NCI-H524 treated with DMSO at 0.1 percent for 48 hours (cell line): ENCODE measurements around the gene AMPD3.

Source experiments
- DNase-seq: peaks from one replicate; lab custom pipeline; 2025; lab: John Stamatoyannopoulos, UW

AMPD3 gene

GRCh38 chr11:10461276-10461790, 6.3 kb downstream of the AMPD3 start:
- no peak for DNase-seq

- no peak for DNase-seq
These were observed 7.8 kb downstream of the AMPD3 start for GRCh38 chr11:10462746-10463300.

DNA sequence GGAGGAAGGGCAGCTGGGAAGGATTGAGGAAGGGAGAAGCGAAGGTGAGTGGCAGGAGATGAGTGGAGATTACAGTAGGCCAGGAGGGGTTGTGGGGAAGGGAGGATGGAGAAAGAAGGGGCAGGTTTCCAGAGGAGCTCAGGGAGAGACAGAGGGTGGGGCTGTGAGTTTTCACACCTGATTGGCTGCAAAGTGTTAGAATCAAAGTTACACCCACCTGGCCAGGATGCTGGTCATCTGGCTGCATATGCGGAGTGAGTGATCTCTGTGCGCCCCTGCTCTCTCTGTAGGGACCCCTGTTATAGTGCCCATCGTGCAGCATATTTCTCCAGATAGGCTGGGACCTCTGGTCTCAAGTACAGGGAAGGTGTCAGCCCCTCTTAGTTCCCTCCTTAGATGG, 18.3 kb downstream of the AMPD3 start:
- DNase-seq: no peak

DNA sequence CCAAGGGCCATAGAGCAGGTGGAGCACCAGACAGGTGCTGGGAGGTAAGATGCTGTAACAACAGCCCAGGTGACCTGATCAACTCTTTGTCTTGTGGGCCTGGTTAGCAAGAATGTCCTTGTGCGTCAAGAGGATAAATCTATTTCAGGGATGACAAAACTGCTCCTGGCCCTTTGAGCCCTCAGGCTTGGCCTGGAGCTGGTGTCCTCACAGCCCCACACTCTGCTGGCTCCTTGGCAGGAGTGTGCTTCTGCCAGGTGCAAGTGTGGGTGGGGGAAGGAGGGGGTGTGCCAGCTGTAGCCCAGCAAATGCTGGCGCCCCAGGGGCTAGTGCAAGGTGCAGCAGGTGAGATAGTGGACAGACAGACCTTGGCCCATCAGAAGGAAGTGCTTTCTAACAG, 19.5 kb downstream of the AMPD3 start:
- no peak for DNase-seq

DNA sequence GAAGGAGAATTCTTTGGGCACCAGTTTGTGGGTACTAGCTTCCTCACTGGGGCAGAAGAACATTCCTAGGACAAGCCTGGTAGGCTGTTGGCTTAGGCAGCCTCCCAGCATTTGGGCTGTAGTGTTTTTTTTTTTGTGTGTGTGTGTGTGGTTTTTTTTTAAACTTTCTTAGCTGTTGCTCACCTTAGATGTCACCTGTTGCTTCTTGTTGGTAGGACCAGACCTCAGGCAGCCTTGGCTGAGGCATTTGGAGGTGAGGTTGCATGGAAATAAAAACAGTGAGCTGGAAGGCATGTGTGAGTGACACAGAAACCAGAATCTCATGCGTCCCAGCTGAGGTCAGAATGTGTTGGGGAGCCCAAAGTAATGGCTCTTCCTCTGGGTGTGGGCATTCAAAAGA, 21.3 kb downstream of the AMPD3 start:
- no peak for DNase-seq

DNA sequence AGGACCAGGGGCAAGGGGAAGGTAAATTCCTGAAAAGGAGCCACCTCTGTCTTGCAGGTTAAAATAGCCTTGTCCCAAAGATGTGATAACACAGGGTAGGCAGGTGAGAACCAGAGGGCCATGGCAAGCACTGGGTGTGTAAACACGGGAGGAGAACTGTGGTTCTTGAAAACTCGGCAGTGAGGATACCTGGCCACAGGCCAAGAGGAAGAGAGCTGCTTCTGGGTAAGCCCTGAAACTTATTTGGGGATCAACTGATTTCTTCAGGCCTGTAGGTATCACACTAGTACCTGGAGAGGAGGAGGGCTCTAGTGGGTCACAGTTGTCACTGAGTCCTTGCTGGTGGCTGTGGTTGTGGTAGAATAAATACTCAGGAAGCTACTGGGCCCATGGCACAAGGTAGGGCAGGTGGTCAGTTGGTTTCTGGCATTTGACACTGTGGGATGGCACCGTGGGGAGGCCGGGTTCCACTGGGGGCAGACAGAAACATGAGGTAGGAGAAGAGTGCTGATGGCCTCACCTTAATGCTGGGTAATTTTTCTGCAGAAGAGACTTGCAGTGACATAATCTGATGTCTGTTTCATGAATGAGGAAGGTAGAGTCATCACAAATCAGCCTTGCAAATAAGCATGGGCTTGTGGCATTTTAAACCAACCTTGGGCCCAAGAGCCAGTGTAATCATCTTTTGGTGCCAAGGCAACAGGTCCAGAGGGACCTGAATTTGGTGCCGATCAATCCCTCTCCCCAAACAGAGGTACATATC, 22.0 kb downstream of the AMPD3 start:
- no peak for DNase-seq

DNA sequence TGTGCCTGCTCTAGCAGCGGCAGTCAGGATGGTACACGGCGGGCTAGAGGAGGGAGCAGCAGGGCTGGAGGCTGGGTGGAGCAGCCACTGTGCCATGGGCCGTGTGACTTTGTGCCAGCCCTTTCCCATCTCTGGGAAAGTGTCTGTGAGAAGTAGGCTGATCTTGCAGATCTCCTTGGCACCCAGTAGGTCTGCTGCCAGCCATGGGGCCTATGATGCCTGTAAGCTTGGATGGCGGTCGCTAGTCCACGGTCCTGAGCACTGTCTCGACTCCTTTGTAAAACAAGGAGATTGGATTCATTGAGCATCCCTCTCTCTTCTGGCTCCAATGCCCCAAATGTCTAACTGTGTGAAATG, 22.6 kb downstream of the AMPD3 start:
- DNase-seq: no peak

DNA sequence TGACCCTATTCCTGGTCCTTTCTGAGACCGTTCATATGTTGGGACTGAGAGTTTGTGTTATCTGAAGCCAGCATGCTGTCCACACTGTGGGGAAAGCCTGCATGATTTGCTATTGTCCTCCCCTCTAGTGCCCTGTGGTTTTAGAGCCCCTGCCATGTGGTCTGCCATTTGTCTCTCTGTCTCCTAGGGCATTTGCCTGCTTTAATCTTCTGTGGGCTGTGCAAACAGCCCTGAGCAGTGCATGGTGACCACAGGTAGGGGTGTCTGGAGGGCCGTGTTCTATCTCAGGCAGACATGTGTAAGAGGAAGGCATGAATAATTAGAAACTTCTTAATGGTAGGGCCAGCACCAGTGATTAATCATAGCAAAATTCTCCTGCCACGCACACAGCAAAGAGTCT, 23.0 kb downstream of the AMPD3 start:
- DNase-seq: no peak

GRCh38 chr11:10478574-10479550, 23.8 kb downstream of the AMPD3 start:
- DNase-seq: no peak

DNA sequence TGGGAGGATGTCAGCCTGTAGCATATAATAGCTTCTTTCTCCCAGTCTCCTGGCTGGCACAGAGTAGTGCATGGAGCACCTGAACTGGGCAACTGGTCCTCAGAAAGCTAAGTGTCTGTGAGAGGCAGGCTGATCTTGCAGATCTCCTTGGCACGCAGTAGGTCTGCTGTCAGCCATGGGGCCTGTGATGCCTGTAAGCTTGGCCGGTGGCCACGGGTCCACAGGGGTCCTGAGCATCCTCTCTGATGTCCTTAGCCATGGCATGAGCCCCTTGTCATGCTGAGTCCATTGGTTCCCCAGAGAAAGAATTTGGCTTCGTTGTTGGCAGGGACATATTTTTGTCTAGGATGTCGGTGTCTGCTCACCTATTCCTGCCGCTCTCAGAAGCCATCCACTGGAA, 25.0 kb downstream of the AMPD3 start:
- no peak for DNase-seq

- no peak for DNase-seq
These were observed 25.7 kb downstream of the AMPD3 start for GRCh38 chr11:10480760-10481159.

DNA sequence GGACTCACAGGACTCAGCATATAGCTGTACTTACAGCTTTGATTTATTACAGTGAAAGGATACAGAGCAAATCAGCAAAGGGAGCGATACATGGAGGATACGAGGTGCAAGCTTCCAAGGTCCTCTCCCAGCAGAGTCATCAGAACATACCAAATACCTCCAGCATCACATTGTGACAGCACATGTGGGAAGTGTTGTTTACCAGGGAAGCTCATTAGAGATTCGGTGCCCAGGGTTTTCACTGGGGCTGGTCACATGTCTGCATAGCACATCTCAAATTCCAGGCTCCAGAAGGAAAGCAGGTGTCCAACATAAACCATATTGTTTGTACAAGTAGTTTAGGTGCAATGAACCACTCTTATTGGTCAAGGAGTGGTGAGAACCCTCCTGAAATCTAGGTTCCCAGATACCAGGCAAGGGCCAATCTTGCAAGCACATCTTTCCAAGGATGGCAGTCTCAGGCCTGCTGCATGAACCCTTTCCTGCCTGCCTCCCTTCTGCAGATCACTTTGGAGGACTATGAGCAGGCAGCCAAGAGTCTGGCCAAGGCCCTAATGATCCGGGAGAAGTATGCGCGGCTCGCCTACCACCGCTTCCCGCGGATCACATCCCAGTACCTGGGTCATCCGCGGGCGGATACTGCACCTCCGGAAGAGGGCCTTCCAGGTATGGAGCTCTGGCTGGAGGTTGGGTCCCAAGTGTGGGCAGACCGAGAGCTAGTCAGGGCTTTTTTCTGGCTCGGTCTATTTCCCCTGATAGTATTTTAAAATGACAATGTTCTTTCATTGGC, 26.7 kb downstream of the AMPD3 start:
- no peak for DNase-seq

DNA sequence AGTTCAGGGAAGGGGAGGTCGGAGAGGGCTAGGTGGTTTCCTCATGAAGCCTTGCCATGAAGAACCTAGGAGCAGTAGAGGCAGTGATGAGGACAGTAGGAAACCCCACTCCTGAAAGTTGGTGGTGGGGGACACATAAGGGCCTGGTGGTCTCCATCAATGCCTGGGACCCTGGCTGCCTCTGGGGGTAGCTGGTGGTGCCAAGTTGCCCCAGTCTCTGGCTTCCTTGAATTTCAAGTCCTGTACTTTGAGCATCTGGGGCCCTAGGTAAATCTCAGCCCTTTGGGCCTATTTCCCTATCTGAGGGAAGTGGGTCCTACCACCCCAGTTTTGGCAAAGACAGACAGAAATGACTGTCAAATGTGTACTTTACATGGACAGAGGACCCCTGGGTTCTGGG, 28.1 kb downstream of the AMPD3 start:
- no peak for DNase-seq

- DNase-seq: no peak
These were observed 28.5 kb downstream of the AMPD3 start for GRCh38 chr11:10483584-10483983.

- no peak for DNase-seq
These were observed 29.6 kb downstream of the AMPD3 start for GRCh38 chr11:10484461-10485180.

DNA sequence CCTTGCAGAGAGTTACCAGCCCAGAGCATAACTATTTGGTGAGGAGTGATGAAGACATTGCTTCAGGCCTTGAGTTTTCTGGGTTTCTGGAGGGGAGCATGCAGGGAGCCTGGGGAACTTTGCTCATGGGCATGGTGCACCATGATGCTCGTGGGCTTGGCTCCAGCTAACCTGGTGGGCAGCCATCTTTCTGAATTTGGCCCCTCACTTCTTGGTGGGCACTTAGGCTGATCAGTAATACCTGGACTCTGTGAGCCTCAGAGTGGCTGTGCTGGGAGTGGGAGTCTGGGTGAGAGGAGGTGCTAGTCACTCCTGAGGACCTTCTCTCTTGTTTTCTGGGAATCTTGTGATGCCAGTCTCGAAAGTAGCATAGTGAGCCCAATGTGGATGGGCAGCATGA, 30.6 kb downstream of the AMPD3 start:
- no peak for DNase-seq

- no peak for DNase-seq
These were observed 31.2 kb downstream of the AMPD3 start for GRCh38 chr11:10486161-10486840.

DNA sequence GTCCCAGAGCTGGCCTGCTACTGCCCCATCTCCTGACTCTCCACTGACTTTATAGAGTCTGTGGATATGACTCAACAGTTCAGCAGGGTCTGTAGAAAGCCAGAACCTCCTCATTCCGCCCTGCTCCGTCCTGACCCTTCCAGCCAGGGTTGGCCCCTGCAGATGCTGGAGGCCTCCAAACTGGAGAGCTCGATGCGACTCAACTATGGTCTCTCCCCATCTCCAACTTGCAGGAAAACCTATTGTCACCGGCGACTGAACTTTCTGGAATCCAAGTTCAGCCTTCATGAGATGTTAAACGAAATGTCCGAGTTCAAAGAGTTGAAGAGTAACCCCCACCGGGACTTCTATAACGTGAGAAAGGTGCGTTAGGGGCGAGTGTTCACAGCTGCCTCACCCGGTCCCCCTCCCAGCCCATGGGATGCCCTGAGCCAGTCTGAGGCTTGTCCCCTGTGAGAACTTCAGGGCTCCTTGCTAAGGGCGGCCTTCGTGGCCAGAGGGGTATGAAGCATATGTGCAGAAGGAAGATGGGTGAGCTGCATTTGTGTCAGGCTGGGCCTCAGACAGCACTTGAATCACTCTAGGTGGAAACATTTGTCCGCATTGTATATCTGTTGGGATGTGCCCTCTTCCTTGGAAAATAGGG, 32.1 kb downstream of the AMPD3 start:
- DNase-seq: no peak

- DNase-seq: no peak
These were observed 33.3 kb downstream of the AMPD3 start for GRCh38 chr11:10488121-10488933.
